Measurements from ENCODE around the gene SCAANT1.

DNA sequence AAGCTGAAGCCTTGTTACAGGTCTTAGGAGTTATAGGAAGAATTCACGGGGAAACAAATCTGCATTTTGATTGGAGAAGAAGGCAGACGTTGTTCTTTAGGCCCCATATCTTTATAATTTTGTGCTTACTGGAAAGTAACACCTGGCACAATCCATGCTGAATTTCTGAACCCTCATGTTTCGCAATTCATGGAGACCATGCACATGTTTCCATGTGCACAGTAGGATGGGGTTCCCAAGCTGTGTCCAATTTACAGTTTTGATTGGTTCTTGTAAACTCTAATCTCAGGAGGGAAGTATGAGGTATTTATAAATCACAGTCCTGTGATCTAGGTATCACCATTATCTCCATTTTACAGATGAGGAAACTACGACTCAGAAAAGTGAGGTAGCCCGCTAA is 7.8 kb upstream of the SCAANT1 start:
- TF ChIP-seq, protein P1, sequence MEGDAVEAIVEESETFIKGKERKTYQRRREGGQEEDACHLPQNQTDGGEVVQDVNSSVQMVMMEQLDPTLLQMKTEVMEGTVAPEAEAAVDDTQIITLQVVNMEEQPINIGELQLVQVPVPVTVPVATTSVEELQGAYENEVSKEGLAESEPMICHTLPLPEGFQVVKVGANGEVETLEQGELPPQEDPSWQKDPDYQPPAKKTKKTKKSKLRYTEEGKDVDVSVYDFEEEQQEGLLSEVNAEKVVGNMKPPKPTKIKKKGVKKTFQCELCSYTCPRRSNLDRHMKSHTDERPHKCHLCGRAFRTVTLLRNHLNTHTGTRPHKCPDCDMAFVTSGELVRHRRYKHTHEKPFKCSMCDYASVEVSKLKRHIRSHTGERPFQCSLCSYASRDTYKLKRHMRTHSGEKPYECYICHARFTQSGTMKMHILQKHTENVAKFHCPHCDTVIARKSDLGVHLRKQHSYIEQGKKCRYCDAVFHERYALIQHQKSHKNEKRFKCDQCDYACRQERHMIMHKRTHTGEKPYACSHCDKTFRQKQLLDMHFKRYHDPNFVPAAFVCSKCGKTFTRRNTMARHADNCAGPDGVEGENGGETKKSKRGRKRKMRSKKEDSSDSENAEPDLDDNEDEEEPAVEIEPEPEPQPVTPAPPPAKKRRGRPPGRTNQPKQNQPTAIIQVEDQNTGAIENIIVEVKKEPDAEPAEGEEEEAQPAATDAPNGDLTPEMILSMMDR (IDR thresholded peaks at IDR 0.05): no peak
- TF ChIP-seq POLR2A (IDR thresholded peaks at IDR 0.05): no peak
